GM21367 (cell line): Measurements from ENCODE around the gene PRKN.
"Not testable (repeated sequence)": the region's sequence is repeated elsewhere in the genome, so short reads cannot be mapped to it uniquely, and the experiment has no call there.

Experiments
- ATAC-seq: cut with Tn5 transposase; IDR thresholded peaks from one replicate; pipeline ENCODE4 v1.9.1; 2021; ENCODE audit not compliant: unreplicated experiment

Gene PRKN

GRCh38 chr6:161926324-161926723, 801.2 kb downstream of the PRKN start:
- ATAC-seq = no peak

- ATAC-seq = no peak
These were observed 803.0 kb downstream of the PRKN start for GRCh38 chr6:161924516-161925116.

DNA sequence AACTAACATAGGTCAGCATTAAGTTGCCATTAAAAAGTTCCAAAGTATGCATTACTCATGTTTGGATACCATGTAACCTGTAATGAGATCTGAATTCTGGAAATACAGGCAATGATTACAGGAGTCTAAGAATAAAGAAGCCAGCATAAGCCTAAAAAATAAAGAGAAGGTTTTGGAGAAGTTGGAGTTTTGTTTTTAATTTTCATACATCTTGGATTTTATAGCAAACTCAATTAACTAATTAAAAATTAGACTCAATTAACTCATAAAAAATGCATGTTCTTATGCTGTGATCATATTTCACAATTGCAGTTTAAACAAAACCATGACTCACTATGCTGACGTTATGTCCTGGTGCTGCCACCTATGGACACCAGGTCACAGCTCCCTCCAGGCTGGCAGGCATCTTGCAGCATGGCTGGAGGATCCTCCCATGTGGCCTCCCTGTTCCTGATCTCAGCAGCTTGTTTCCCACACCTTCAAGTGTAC, 804.9 kb downstream of the PRKN start:
- ATAC-seq = no peak

DNA sequence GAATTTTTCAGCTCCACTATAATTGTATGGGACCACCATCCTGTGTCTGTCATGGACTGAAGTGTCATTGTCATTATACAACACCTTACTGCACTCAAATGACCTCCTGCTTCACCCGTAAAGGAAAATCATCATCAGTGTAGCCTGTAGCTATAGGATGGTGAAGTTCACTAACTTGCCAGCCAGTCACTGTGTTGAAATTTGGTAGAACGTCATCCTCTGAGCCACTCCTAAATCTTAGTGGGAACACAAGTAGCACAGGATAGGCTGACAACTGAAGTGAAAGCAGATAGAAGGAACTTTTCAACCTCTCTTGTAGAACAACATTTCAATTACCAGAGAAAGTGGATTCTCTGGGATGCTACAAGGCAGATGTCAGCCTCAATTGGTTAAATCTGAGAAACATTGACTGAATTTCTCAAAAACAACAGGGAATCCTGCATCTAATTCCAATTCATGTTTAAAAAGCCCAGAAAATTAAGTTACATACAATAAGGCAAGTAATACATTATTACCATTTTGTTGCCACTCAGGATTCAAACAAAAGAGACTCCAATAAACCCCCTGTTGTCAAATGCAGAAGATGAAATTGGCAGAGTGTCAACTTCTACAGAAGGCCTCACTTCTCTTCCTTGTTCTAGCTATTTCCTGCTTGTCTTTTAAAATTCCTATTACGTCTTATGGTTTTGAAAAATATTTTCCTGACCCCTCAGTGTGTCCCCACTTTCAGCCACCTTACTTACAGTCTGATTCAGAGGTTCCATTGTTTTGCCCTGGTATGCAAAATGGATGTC, 805.8 kb downstream of the PRKN start:
- no peak for ATAC-seq

- ATAC-seq = no peak
These were observed 807.9 kb downstream of the PRKN start for GRCh38 chr6:161919691-161920090.

DNA sequence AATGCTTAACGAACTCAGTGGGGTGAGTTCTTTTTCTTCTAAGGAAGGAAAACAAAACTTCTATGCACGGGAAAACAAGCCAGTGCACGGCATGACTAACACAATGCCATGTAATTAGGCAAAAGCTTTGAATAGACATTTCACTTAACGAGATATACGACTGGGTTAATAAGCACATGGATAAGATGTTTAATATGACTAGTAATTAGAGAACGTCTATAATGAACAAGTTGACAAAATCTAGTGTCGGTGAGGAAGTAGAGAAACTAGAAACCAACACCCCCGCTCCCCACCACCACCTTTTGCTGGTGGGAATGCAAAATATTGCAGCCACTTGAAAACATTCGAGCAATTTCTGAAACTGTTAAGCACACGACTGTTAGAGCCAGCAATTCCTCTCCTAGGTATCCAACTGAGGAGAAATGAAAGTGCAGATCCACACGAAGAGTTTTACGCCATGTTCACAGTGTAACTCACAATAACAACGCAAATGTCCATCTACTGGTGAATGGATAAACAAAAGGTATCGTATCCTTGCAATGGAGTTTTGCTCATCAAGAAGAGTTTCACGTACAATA, 808.8 kb downstream of the PRKN start:
- no peak for ATAC-seq

- ATAC-seq = no peak
These were observed 809.4 kb downstream of the PRKN start for GRCh38 chr6:161918109-161918531.

DNA sequence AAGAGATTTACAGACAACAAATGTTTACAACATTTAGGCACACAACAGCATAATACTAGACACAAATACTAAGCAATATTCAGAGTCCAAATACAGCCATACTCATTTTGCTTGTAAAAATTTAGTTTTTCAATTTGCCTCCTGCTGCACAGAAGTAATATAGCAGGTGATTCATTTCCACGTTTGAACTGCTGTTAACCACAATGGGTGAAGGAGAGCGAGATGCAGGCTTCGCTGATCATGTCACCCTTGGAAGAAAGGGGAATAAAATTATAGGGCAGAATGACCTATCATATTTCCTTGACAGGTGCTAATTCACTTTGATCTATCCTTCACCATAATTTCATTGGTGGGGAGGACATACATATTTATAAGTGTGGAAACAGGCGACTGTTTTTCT, 809.9 kb downstream of the PRKN start:
- ATAC-seq = no peak

DNA sequence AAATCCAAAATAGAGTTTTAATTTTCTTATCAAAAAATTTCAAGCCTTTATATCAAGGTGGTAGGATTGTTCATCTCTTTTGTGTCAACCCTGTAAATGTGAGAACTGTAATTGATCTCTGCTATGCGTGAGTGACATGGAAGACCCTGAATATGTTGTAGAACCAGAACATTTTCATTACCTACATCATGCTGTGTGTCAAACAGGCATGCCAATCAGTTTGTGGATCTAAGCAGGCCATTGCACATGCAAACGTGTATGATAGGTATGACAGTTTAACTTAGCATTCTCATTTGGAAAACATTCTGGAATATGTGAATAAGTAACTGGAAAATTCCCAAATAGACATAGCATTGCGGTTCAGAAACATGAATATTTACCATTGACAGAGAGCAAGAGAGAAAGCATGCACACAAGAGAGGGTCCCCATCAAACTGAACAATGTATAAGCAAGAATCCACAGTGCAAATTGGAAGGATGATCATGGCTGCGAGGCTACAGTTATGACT, 812.1 kb downstream of the PRKN start:
- no peak for ATAC-seq

DNA sequence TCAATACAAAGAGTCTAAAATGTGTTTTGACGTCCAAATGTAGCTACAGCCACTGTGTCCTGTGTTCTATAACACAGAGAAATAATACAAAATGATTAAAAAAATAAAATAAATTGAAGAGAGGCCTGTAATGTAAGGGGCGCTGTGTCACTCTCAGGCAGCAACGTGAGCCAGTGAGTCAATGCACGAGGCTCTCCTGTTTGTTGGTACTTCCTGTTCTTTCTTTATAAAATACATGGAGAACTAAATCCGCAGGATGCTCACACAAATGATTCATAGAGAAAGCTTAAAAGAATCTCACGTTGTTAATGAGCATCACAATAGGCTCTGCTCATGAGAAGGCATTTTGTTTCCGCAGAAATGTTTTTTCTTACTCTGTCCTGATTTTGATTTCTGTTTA, 818.7 kb downstream of the PRKN start:
- no peak for ATAC-seq

DNA sequence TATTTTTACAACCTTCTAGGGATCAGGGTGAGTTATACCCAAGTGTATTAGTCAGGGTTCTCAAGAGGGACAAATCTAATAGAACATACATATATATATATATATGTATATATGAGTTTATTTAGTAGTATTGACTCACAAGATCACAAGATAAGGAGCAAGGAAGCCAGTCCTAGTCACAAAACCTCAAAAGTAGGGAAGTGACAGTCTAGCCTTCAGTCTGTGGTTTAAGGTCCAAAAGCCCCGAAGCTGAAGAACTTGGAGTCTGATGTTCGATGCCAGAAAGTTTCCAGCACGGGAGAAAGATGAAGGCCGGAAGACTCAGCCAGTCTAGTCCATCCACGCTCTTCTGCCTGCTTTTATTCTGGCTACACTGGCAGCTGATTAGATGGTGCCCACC, 821.0 kb downstream of the PRKN start:
- no peak for ATAC-seq

- ATAC-seq = no peak
These were observed 823.9 kb downstream of the PRKN start for GRCh38 chr6:161903584-161904212.

DNA sequence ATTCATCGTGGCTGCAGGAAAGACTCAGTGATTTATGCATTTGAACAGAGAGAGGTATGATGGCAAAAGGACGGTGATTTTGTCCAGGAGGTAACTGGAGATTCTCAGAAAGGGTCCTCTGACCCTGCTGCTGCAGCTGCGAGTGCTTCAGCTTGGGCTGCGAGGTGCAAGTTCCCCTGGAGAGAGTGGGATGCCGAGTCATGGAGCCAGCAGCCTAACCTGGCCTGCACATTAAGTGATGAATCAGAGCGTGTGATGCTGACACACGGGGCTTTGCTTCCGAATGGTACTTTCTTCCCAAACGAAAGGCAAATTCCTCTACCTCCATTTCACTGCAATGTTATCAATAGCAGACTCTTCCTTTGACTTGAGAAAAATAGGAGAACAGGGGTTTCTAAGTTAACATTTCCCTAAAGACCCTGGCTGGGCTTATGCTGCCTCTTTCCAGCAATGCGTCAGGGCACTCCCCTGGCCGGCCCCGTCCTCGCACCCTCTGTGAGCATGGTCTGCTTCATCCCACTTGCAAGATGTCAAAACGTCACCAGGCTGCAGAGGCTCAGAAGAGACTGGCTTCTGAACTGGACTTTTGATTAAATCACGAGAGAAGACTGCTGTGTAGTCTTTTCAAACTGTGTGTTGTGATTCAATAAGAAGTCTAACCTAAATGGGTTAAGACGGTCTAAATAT, 825.7 kb downstream of the PRKN start:
- no peak for ATAC-seq

- no peak for ATAC-seq
These were observed 833.1 kb downstream of the PRKN start for GRCh38 chr6:161894436-161894835.

DNA sequence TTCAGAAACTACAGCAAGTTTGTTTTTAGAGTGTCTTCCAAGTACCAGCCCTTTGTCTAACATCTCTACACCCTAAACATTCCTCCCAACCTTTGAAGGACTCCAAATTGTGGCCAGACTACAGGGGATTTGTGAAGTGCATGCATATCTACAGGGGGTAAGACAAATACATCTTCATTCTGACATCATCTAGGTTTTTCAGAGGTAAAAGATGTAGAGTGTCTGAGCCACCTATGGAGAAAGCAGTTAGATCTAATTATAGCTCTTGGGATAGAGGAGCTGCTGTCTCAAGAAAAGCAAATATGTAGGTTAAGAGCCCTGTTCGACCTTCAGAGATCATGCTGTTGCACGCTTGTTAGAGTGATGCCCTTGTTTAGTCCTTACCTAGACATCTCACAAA, 836.0 kb downstream of the PRKN start:
- no peak for ATAC-seq

DNA sequence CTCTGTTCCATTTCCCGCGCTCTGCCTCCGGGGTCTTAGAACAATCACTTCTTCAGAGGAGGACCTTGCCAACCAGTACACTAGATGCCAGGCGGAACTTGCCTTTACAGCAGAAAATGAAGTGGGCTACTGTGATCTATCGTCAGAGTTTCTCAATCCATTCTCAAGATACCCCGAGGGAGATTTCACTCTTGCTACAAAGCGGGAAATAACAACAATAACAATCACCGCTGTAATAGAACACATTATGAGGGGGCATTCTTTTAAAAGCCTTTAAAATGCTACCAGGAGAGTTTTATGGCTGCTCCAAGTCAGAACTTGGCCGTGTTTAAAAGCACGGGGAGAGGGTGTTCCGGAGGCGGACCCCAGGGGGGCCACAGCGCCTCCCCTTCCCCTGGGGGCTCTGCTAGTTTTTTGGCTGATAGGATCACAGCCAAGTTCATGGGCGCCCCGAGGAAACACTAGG, 836.7 kb downstream of the PRKN start:
- ATAC-seq = no peak

DNA sequence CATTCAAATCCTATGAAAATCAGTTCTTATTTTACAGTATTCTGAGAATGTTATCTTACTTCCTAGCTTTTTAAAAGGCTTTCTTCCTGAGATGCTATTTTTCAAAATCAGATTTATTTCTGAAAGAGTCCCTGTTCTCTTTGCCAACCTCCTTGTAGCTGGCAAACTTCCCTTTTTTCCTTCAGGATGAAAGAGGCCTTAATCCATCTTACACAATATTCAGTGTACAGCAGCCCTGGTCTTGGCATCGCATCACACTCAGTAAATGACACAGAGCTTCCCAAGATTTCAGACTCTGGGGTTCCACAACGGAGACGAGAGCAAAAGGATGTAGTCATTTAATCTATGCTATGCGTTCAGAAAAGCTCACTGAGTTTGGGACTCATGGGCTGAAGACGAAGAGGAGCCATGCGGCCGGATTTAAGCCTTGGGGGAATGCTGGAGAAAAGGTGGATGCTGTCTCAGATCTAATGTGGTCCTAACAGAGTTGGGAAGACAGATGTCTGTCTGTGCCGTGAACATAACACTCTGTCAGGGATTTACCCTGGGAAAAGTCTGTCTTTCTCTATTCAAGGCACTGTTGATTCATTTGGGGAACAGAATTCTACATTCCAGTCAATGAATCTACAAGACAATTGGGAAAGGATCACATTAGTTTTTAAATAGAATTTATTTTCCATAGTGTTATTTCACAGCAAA, 837.3 kb downstream of the PRKN start:
- ATAC-seq = no peak

- no peak for ATAC-seq
These were observed 838.2 kb downstream of the PRKN start for GRCh38 chr6:161889324-161889723.

DNA sequence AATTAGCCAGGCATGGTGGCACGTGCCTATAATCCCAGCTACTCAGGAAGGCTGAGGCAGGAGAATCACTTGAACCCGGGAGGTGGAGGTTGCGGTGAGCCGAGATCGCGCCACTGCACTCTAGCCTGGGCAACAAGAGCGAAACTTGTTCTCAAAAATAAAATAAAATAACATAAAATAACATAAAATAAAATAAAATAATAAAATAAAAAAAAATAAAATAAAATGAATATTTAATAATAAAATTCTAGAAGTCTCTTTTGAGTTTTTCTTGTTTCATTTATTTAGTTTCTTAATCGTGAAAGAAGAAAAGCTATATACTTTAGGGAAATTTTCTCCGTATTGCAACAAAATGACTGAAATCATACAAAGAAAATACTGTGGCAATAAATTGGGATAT, 841.0 kb downstream of the PRKN start:
- ATAC-seq = not testable (repeated sequence)

DNA sequence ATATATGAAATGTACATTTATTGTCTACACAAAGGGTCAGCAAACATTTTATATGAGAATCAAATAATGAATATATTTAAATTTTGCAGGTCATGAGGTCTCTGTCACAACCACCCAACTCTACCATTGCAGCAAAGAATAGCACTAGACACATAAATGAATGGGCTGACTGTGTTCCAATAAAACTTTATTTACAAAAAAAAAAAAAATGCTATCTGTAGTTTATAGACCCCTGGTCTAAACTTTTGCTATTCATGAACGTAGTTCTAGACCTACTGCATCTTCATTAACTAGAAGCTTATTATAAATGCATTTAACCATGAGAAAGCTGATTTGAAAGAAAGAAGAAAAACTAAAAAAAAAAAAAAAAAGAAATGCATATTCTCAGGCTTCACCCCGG, 842.8 kb downstream of the PRKN start:
- no peak for ATAC-seq
